Measurements from ENCODE around the gene CCDC183. TPM values are rescaled to one million over a fixed set of nuclear protein-coding genes. Genes with fewer than 3 reads are reported as not detected.
A peak's percentile ranks its signal among the peaks of the same experiment; 100 is the strongest.

The CCDC183 gene
- total and polyA plus RNA-seq, 10 of the 15 experiments (the other 5 are each of a cell fraction or from before 2014, with no cell fraction given): 0.04 to 1.2 (median 0.55) TPM; not detected in 5

GRCh38 chr9:136790640-136791515 lies 5.3 kb upstream of the CCDC183 start, which contains the start of gene TMEM141 (continued):
- TF ChIP-seq CEBPZ (IDR thresholded peaks at IDR 0.05; ENCODE audit: low read depth, low read length): no peak
- TF ChIP-seq POLR2A (IDR thresholded peaks at IDR 0.05; ENCODE audit: low read depth, low read length): peak; percentile 83
- TF ChIP-seq SUZ12 (IDR thresholded peaks at IDR 0.05; ENCODE audit: unreplicated experiment): no peak
- TF ChIP-seq NFYB (IDR thresholded peaks at IDR 0.05; ENCODE audit: insufficient read depth, low read depth, low read length): no peak
- no peak; the same call in 1 of the 2 replicates for TF ChIP-seq BACH1 (IDR thresholded peaks at IDR 0.05; ENCODE audit: borderline replicate concordance)
- TF ChIP-seq TARDBP (IDR thresholded peaks at IDR 0.05; ENCODE audit: borderline replicate concordance): no peak
- TF ChIP-seq GABPA (IDR thresholded peaks at IDR 0.05; ENCODE audit: low read depth): no peak
- TF ChIP-seq BHLHE40 (IDR thresholded peaks at IDR 0.05; ENCODE audit: borderline replicate concordance in 1 of 2, low read depth in 2 of 2, low read length in 1 of 2): 0 out of 4 replicates have a peak, but pooled peaks of 1 of the 2 experiments have one; percentile 6
- no peak for TF ChIP-seq ZBTB4 (CRISPR knock-in tag; IDR thresholded peaks at IDR 0.05)
- no peak for TF ChIP-seq YBX1 (IDR thresholded peaks at IDR 0.05)
- TF ChIP-seq IRF3 (IDR thresholded peaks at IDR 0.05): no peak
- TF ChIP-seq EP300 (IDR thresholded peaks at IDR 0.05; ENCODE audit: borderline replicate concordance in 1 of 2, control insufficient read depth in 1 of 2, low read depth in 2 of 2, low read length in 2 of 2): no peak
- no peak for TF ChIP-seq SUPT20H (IDR thresholded peaks at IDR 0.05; ENCODE audit: borderline replicate concordance, control insufficient read depth, low read depth, low read length)
- no peak for TF ChIP-seq ASH2L (IDR thresholded peaks at IDR 0.05; ENCODE audit: borderline replicate concordance, low read depth)
- TF ChIP-seq PAX8 (IDR thresholded peaks at IDR 0.05): no peak
- TF ChIP-seq MTA2 (IDR thresholded peaks at IDR 0.05; ENCODE audit: low read depth): no peak
- no peak for TF ChIP-seq ETV6 (conservative IDR thresholded peaks at IDR 0.05 in 1 of 2, IDR thresholded peaks at IDR 0.05 in 1 of 2; ENCODE audit: borderline replicate concordance in 1 of 2, low read depth in 1 of 2)
